H9 (cell line): ENCODE measurements around the gene ACP1. TPM values are rescaled to one million over a fixed set of nuclear protein-coding genes. Genes with fewer than 3 reads are reported as not detected.

ENCODE experiments used
- DNase-seq: peaks from one replicate; pipeline ENCODE4 v3.0.0-alpha.2; 2017
- H2AFZ ChIP-seq: one replicate; pipeline ENCODE4 v1.6.1; 2013; ENCODE audit warnings: mild to moderate bottlenecking, low read length, control low read depth, moderate library complexity
- H2AK5ac ChIP-seq: 2 replicates; pipeline ENCODE4 v1.6.1; 2013; ENCODE audit warnings: low read length, control low read depth, mixed read lengths; ENCODE audit not compliant: insufficient read length
- H2BK120ac ChIP-seq: one replicate; pipeline ENCODE4 v1.6.1; 2013; ENCODE audit warnings: low read depth, mild to moderate bottlenecking, low read length, control low read depth, inconsistent platforms; ENCODE audit not compliant: poor library complexity, severe bottlenecking
- H2BK12ac ChIP-seq: 2 replicates; pipeline ENCODE4 v1.6.1; 2013; ENCODE audit warnings: low read length, control low read depth, mixed read lengths, low read depth; ENCODE audit not compliant: insufficient read length
- H2BK15ac ChIP-seq: 2 replicates; pipeline ENCODE4 v1.6.1; 2013; ENCODE audit warnings: low read depth, low read length, control low read depth
- H2BK20ac ChIP-seq: one replicate; pipeline ENCODE4 v1.6.1; 2013; ENCODE audit warnings: low read depth, mild to moderate bottlenecking, low read length, control low read depth, inconsistent platforms; ENCODE audit not compliant: poor library complexity, severe bottlenecking
- H2BK5ac ChIP-seq: 2 replicates; pipeline ENCODE4 v1.6.1; 2013; ENCODE audit warnings: low read length, control low read depth, mixed read lengths; ENCODE audit not compliant: insufficient read length
- H3K14ac ChIP-seq: 2 replicates; pipeline ENCODE4 v1.6.1; 2013; ENCODE audit warnings: low read length, control low read depth; ENCODE audit not compliant: insufficient read depth
- H3K18ac ChIP-seq: 2 replicates; pipeline ENCODE4 v1.6.1; 2013; ENCODE audit warnings: low read depth, mild to moderate bottlenecking, mixed read lengths, low read length, control low read depth; ENCODE audit not compliant: insufficient read length
- H3K23ac ChIP-seq: 2 replicates; pipeline ENCODE4 v1.6.1; 2013; ENCODE audit warnings: low read length, control low read depth, mixed read lengths, low read depth; ENCODE audit not compliant: insufficient read length
- H3K23me2 ChIP-seq: 2 replicates; pipeline ENCODE4 v1.6.1; 2013; ENCODE audit warnings: low read depth, mild to moderate bottlenecking, mixed read lengths, low read length, control low read depth; ENCODE audit not compliant: insufficient read length, poor library complexity, severe bottlenecking
- H3K27ac ChIP-seq: 2 replicates; pipeline ENCODE4 v1.5.1; 2013; ENCODE audit warnings: low read length, control low read depth, mixed read lengths, low read depth; ENCODE audit not compliant: insufficient read length
- H3K27me3 ChIP-seq: 2 replicates; pipeline ENCODE4 v1.6.1; 2013; ENCODE audit warnings: low read length, control low read depth, inconsistent platforms; ENCODE audit not compliant: insufficient read depth
- H3K4ac ChIP-seq: 2 replicates; pipeline ENCODE4 v1.6.1; 2013; ENCODE audit warnings: low read depth, mild to moderate bottlenecking, control low read depth, inconsistent platforms, low read length, moderate library complexity
- H3K4me1 ChIP-seq: 2 replicates; pipeline ENCODE4 v1.6.1; 2013; ENCODE audit warnings: low read length, control low read depth, inconsistent platforms; ENCODE audit not compliant: insufficient read depth
- H3K4me2 ChIP-seq: 2 replicates; pipeline ENCODE4 v1.6.1; 2013; ENCODE audit warnings: low read length, control low read depth, mixed read lengths; ENCODE audit not compliant: insufficient read length, insufficient read depth
- H3K56ac ChIP-seq: 2 replicates; pipeline ENCODE4 v1.6.1; 2013; ENCODE audit warnings: low read depth, mild to moderate bottlenecking, mixed read lengths, low read length, control low read depth; ENCODE audit not compliant: insufficient read length
- H3K79me1 ChIP-seq: 2 replicates; pipeline ENCODE4 v1.6.1; 2013; ENCODE audit warnings: low read depth, mild to moderate bottlenecking, moderate library complexity, low read length, control low read depth, inconsistent platforms; ENCODE audit not compliant: insufficient read depth, poor library complexity, severe bottlenecking
- H3K79me2 ChIP-seq: 2 replicates; pipeline ENCODE4 v1.6.1; 2013; ENCODE audit warnings: low read length, control low read depth, inconsistent platforms; ENCODE audit not compliant: insufficient read depth
- H3K9ac ChIP-seq: 2 replicates; pipeline ENCODE4 v1.6.1; 2013; ENCODE audit warnings: low read length, control low read depth, mixed read lengths; ENCODE audit not compliant: insufficient read length; ENCODE audit errors: extremely low read depth
- H3K9me3 ChIP-seq: one replicate; pipeline ENCODE4 v1.6.1; 2013; ENCODE audit warnings: low read depth, low read length, inconsistent platforms; ENCODE audit not compliant: control insufficient read depth
- H3T11ph ChIP-seq: one replicate; pipeline ENCODE4 v1.6.1; 2013; ENCODE audit warnings: mild to moderate bottlenecking, low read length, control low read depth, inconsistent platforms
- H4K20me1 ChIP-seq: one replicate; pipeline ENCODE4 v1.6.1; 2013; ENCODE audit not compliant: control insufficient read depth, insufficient read length, insufficient read depth
- H4K5ac ChIP-seq: 2 replicates; pipeline ENCODE4 v1.6.1; 2013; ENCODE audit warnings: low read depth, mild to moderate bottlenecking, mixed read lengths, low read length, control low read depth; ENCODE audit not compliant: insufficient read length
- H4K8ac ChIP-seq: replicated peaks from 2 replicates; pipeline ENCODE4 v1.6.1; 2013; ENCODE audit warnings: low read length, control low read depth, mixed read lengths, low read depth; ENCODE audit not compliant: insufficient read length
- H4K91ac ChIP-seq: 2 replicates; pipeline ENCODE4 v1.6.1; 2013; ENCODE audit warnings: low read depth, mild to moderate bottlenecking, moderate library complexity, mixed read lengths, low read length, control low read depth; ENCODE audit not compliant: insufficient read length
- H3K27ac Mint-ChIP-seq, 3 experiments: 2 replicates in 2 of 3; 3 replicates in 1 of 3; pipeline ENCODE4 v1.8.0; 2020 to 2021; ENCODE audit warnings: mixed read lengths in 3 of 3, mild to moderate bottlenecking in 1 of 3, moderate library complexity in 1 of 3
- H3K27me3 Mint-ChIP-seq: 2 replicates; pipeline ENCODE4 v1.8.0; 2021; ENCODE audit warnings: low read depth, mild to moderate bottlenecking, moderate library complexity, mixed read lengths
- H3K36me3 Mint-ChIP-seq, 3 experiments: 2 replicates in 2 of 3; 3 replicates in 1 of 3; pipeline ENCODE4 v1.8.0; 2020 to 2021; ENCODE audit warnings: low read depth in 3 of 3, mixed read lengths in 3 of 3; ENCODE audit not compliant: insufficient read depth in 1 of 3
- H3K4me1 Mint-ChIP-seq, 2 experiments: 2 replicates each; pipeline ENCODE4 v1.8.0; 2020; ENCODE audit warnings: mixed read lengths in 2 of 2
- H3K4me3 Mint-ChIP-seq, 2 experiments: 2 replicates in 1 of 2; 3 replicates in 1 of 2; pipeline ENCODE4 v1.8.0; 2020 to 2021; ENCODE audit warnings: mild to moderate bottlenecking in 2 of 2, mixed read lengths in 2 of 2, moderate library complexity in 1 of 2
- H3K9me3 Mint-ChIP-seq, 2 experiments: 2 replicates in 1 of 2; 3 replicates in 1 of 2; pipeline ENCODE4 v1.8.0; 2020; ENCODE audit warnings: mild to moderate bottlenecking in 2 of 2, mixed read lengths in 2 of 2, moderate library complexity in 1 of 2
- WGBS: extraction: QIAGEN DNeasy Blood & Tissue Kit; methylation state at CpG from one replicate; pipeline ENCODE4 v1.1.7; 2013; ENCODE audit warnings: missing lambda C conversion rate, low lambda C conversion rate, mixed read lengths; ENCODE audit not compliant: insufficient read length; ENCODE audit errors: extremely low coverage; 5-methylcytosine and 5-hydroxymethylcytosine counted together
- total RNA-seq: library from RNA; stranded (reverse); gene quantifications from 2 replicates; pipeline ENCODE4 v1.2.1, GENCODE V29; 2021
- TF ChIP-seq, protein P1 (sequence below): fragments of 200-600 bp; sonication (generic); conservative IDR thresholded peaks from 3 replicates; pipeline ENCODE4 v1.8.0; 2021; ENCODE audit warnings: antibody characterized with exemption, mild to moderate bottlenecking

Gene ACP1
- total RNA-seq, 1 experiment from 2014 or later = 143 TPM

- no peak overlapping the region for H3K23ac ChIP-seq
- H3K27ac ChIP-seq = no peak overlapping the region
- Mint-ChIP-seq H3K27me3 (peaks cover 72% of the 10 kb centered on the region), H3K27ac (no peak overlapping the region), H3K4me3 (peak overlapping the region; percentile 57 to 84), H3K36me3 (no peaks in the 10 kb centered on the region; a peak in 1 of 7 replicates), H3K9me3 (0 out of 5 replicates have a peak, but pooled peaks cover 0 to 4% of the 10 kb centered on the region in 2 experiments), H3K4me1 (peaks cover 18 to 22% of the 10 kb centered on the region in 2 experiments)
- no peak overlapping the region for H4K91ac ChIP-seq
- no peak overlapping the region for H3K14ac ChIP-seq
- no peaks in the 10 kb centered on the region for H3K79me1 ChIP-seq
- H3K4ac ChIP-seq = no peak overlapping the region
- no peak overlapping the region for H4K5ac ChIP-seq
- DNase-seq = peak; percentile 78
- no peak overlapping the region for H3K18ac ChIP-seq
- no peak overlapping the region for H3T11ph ChIP-seq
- H2BK120ac ChIP-seq = no peak overlapping the region
- H2BK12ac ChIP-seq = no peak overlapping the region
- no CpG with 5 or more reads among the region's 15 CpGs for WGBS
- H3K4me2 ChIP-seq = peak overlapping the region; percentile 76
- peaks cover 6% of the 10 kb centered on the region; the same call in 1 of the 2 replicates for H3K4me1 ChIP-seq
- TF ChIP-seq, protein P1, sequence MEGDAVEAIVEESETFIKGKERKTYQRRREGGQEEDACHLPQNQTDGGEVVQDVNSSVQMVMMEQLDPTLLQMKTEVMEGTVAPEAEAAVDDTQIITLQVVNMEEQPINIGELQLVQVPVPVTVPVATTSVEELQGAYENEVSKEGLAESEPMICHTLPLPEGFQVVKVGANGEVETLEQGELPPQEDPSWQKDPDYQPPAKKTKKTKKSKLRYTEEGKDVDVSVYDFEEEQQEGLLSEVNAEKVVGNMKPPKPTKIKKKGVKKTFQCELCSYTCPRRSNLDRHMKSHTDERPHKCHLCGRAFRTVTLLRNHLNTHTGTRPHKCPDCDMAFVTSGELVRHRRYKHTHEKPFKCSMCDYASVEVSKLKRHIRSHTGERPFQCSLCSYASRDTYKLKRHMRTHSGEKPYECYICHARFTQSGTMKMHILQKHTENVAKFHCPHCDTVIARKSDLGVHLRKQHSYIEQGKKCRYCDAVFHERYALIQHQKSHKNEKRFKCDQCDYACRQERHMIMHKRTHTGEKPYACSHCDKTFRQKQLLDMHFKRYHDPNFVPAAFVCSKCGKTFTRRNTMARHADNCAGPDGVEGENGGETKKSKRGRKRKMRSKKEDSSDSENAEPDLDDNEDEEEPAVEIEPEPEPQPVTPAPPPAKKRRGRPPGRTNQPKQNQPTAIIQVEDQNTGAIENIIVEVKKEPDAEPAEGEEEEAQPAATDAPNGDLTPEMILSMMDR = peak; percentile 88
- H2BK15ac ChIP-seq = no peak overlapping the region
- no peak overlapping the region for H2AFZ ChIP-seq
- no peak overlapping the region for H2BK20ac ChIP-seq
- H3K9ac ChIP-seq = no peak overlapping the region
- peaks cover 18% of the 10 kb centered on the region for H3K23me2 ChIP-seq
- H4K20me1 ChIP-seq = no peaks in the 10 kb centered on the region
- H4K8ac ChIP-seq = no peak overlapping the region
- H3K27me3 ChIP-seq = peaks cover 8% of the 10 kb centered on the region; the same call in 1 of the 2 replicates
- H3K79me2 ChIP-seq = no peaks in the 10 kb centered on the region
- H2BK5ac ChIP-seq = no peak overlapping the region
- H2AK5ac ChIP-seq = no peak overlapping the region
- H3K9me3 ChIP-seq = no peaks in the 10 kb centered on the region
- no peak overlapping the region for H3K56ac ChIP-seq
These were observed 25.5 kb downstream of the ACP1 start for GRCh38 chr2:290090-290722.
